A549 (cell line): ENCODE measurements around the gene ULK4. TPM values are rescaled to one million over a fixed set of nuclear protein-coding genes. Genes with fewer than 3 reads are reported as not detected.

Source experiments
- ATAC-seq, 2 experiments: fragments of 200-7000 bp in 1 of 2; fragments of >200 bp in 1 of 2; cut with Nextera tagmentation in 1 of 2; cut with Tn5 transposase in 1 of 2; 3 replicates each; pipeline versions ENCODE4 v1.8.0 to v1.9.1; 2018 to 2020; ENCODE audit warnings: mild to moderate bottlenecking in 1 of 2, moderate library complexity in 1 of 2
- CTCF ChIA-PET: fragments of 300-600 bp; sonication (Branson Sonifier 250); formaldehyde crosslinking; extraction: SDS; loops from one replicate; lab custom pipeline; 2021; ENCODE audit warnings: antibody characterized with exemption, inconsistent platforms; lab: Yijun Ruan, JAX
- POLR2A ChIA-PET: fragments of 350-600 bp; formaldehyde crosslinking; extraction: SDS; loops from one replicate; lab custom pipeline; 2021; ENCODE audit warnings: antibody characterized with exemption, inconsistent platforms; lab: Yijun Ruan, JAX
- DNase-seq, 2 experiments: peaks; one replicate each; pipeline versions ENCODE4 v3.0.0 to v3.0.0-alpha.2; 2011 to 2016; ENCODE audit warnings: low read depth in 1 of 2, low spot score in 1 of 2
- FAIRE-seq: peaks from 2 replicates; lab custom pipeline; 2011; peaks lifted over from hg19 to GRCh38; lab: Jason Lieb, UNC
- H3K27ac ChIP-seq, 2 experiments: fragments of >200 bp; sonication (Bioruptor Twin); formaldehyde crosslinking; 3 replicates each; pipeline ENCODE4 v1.5.1; 2016 to 2017
- H3K4me1 ChIP-seq: fragments of >200 bp; sonication (Bioruptor Twin); formaldehyde crosslinking; 3 replicates; pipeline ENCODE4 v1.6.1; 2016
- H3K4me2 ChIP-seq: fragments of >200 bp; sonication (Bioruptor Twin); formaldehyde crosslinking; 3 replicates; pipeline ENCODE4 v1.6.1; 2016
- H3K4me3 ChIP-seq: fragments of >200 bp; sonication (Bioruptor Twin); formaldehyde crosslinking; 3 replicates; pipeline ENCODE4 v1.5.1; 2016
- H3K9me3 ChIP-seq: fragments of >200 bp; sonication (Bioruptor Twin); formaldehyde crosslinking; 3 replicates; pipeline ENCODE4 v1.6.1; 2016
- ATOH8 ChIP-seq: fragments of 250-450 bp; sonication (Bioruptor Pico); IDR thresholded peaks from 2 replicates; pipeline ENCODE4 v1.5.0; 2020; ENCODE audit warnings: low read depth, mild to moderate bottlenecking, moderate library complexity
- BCL3 ChIP-seq: fragments of >200 bp; sonication (Bioruptor Twin); formaldehyde crosslinking; IDR thresholded peaks from 3 replicates; pipeline ENCODE4 v1.6.1; 2016
- BHLHE40 ChIP-seq: IDR thresholded peaks from 2 replicates; pipeline ENCODE4 v1.6.1; 2012; ENCODE audit warnings: low read depth, low read length, inconsistent platforms
- CHD2 ChIP-seq: fragments of 150-350 bp; IDR thresholded peaks from 2 replicates; pipeline ENCODE4 v1.6.1; 2014; ENCODE audit warnings: low read length; ENCODE audit not compliant: partially characterized antibody
- CHD4 ChIP-seq: fragments of 200-600 bp; sonication (generic); IDR thresholded peaks from 2 replicates; pipeline ENCODE4 v1.6.1; 2016; ENCODE audit warnings: antibody characterized with exemption, mild to moderate bottlenecking, borderline replicate concordance
- EHMT2 ChIP-seq: fragments of 200-600 bp; sonication (generic); IDR thresholded peaks from 2 replicates; pipeline ENCODE4 v1.6.1; 2016; ENCODE audit warnings: antibody characterized with exemption, low read depth, mild to moderate bottlenecking, moderate library complexity
- ESRRA ChIP-seq: fragments of 150-350 bp; IDR thresholded peaks from 2 replicates; pipeline ENCODE4 v1.6.1; 2014; ENCODE audit warnings: mild to moderate bottlenecking, low read length, borderline replicate concordance
- FOXS1 ChIP-seq: fragments of 250-450 bp; sonication (Bioruptor Pico); IDR thresholded peaks from 2 replicates; pipeline ENCODE4 v1.5.0; 2020; ENCODE audit warnings: mild to moderate bottlenecking, moderate library complexity
- GATA3 ChIP-seq: IDR thresholded peaks from 2 replicates; pipeline ENCODE4 v1.6.1; 2012; ENCODE audit warnings: borderline replicate concordance
- HDAC2 ChIP-seq: fragments of 200-600 bp; sonication (generic); IDR thresholded peaks from 2 replicates; pipeline ENCODE4 v1.6.1; 2016
- JUN ChIP-seq, 2 experiments: fragments of >200 bp; sonication (Bioruptor Twin); formaldehyde crosslinking; IDR thresholded peaks; 2 replicates in 1 of 2; 3 replicates in 1 of 2; pipeline ENCODE4 v1.6.1; 2016 to 2017
- JUNB ChIP-seq: fragments of >200 bp; sonication (Bioruptor Twin); formaldehyde crosslinking; IDR thresholded peaks from 2 replicates; pipeline ENCODE4 v1.6.1; 2016
- PHF8 ChIP-seq: fragments of 200-600 bp; sonication (generic); IDR thresholded peaks from 2 replicates; pipeline ENCODE4 v1.6.1; 2016; ENCODE audit warnings: low read depth, mild to moderate bottlenecking, antibody characterized with exemption, moderate library complexity, borderline replicate concordance
- POLR2A ChIP-seq: IDR thresholded peaks from 2 replicates; pipeline ENCODE4 v1.6.1; 2012; ENCODE audit warnings: mild to moderate bottlenecking, low read length
- POLR2AphosphoS2 ChIP-seq: conservative IDR thresholded peaks from 2 replicates; pipeline ENCODE4 v1.6.1; 2012; ENCODE audit warnings: low read length, improper control_type of control experiment, inconsistent platforms
- RAD21 ChIP-seq, 2 experiments: fragments of >200 bp in 1 of 2; sonication (Bioruptor Twin) in 1 of 2; formaldehyde crosslinking in 1 of 2; IDR thresholded peaks in 1 of 2; conservative IDR thresholded peaks in 1 of 2; 2 replicates in 1 of 2; 3 replicates in 1 of 2; pipeline ENCODE4 v1.6.1; 2012 to 2018; ENCODE audit warnings: inconsistent platforms in 1 of 2
- RNF2 ChIP-seq: fragments of 200-600 bp; sonication (generic); IDR thresholded peaks from 2 replicates; pipeline ENCODE4 v1.6.1; 2016; ENCODE audit warnings: low read depth, mild to moderate bottlenecking, antibody characterized with exemption, moderate library complexity, borderline replicate concordance
- TFCP2L1 ChIP-seq: fragments of 250-450 bp; sonication (Bioruptor Pico); IDR thresholded peaks from 2 replicates; pipeline ENCODE4 v1.5.0; 2021; ENCODE audit warnings: mild to moderate bottlenecking
- TP53 ChIP-seq: fragments of 250-450 bp; sonication (Bioruptor Pico); IDR thresholded peaks from 2 replicates; pipeline ENCODE4 v1.5.0; 2021; ENCODE audit warnings: mild to moderate bottlenecking, moderate library complexity
- ZFP36 ChIP-seq: fragments of 450-650 bp; IDR thresholded peaks from 2 replicates; pipeline ENCODE4 v1.6.1; 2014; ENCODE audit warnings: borderline replicate concordance; ENCODE audit not compliant: partially characterized antibody
- ZNF302 ChIP-seq: fragments of 250-450 bp; sonication (Bioruptor Pico); IDR thresholded peaks from 2 replicates; pipeline ENCODE4 v1.9.0; 2021; ENCODE audit warnings: inconsistent platforms, mild to moderate bottlenecking, moderate library complexity
- WGBS: methylation state at CpG from one replicate; pipeline ENCODE4 v1.1.6; 2017; ENCODE audit errors: missing lambda C conversion rate; 5-methylcytosine and 5-hydroxymethylcytosine counted together
- polyA plus RNA-seq, 4 experiments: library from polyadenylated mRNA; depleted of rRNA in 3 of 4; stranded (reverse); fragments of >200 nt; fragmentation: RNase III in 1 of 4; extraction: RNeasy Plus Mini Kit Qiagen cat#74134 plus additional on column Dnase treatment in 1 of 4; gene quantifications; 2 replicates in 3 of 4; 3 replicates in 1 of 4; pipeline ENCODE4 v1.2.3, GENCODE V29; 2011 to 2017
- small RNA-seq, 6 experiments: library from RNA; depleted of rRNA; stranded (forward); fragments of <200 nt; gene quantifications; one replicate each; pipeline ENCODE3, GENCODE V24; 2012
- TF ChIP-seq, protein P1 (sequence below): fragments of 150-350 bp; IDR thresholded peaks from 2 replicates; pipeline ENCODE4 v1.6.1; 2014; ENCODE audit warnings: low read depth, mild to moderate bottlenecking, low read length
- TF ChIP-seq, protein P2 (sequence below): fragments of 450-650 bp; IDR thresholded peaks from 2 replicates; pipeline ENCODE4 v1.6.1; 2014; ENCODE audit warnings: antibody characterized with exemption
- TF ChIP-seq, protein P3 (sequence below): fragments of >200 bp; sonication (Bioruptor Twin); formaldehyde crosslinking; IDR thresholded peaks from 2 replicates; pipeline ENCODE4 v1.6.1; 2016

ULK4 gene
- polyA plus RNA-seq, 2 of the 4 experiments (the other 2 are of a cell fraction) = 4.9 to 7.7 TPM

GRCh38 chr3:41198526-41198925 is 763.4 kb downstream of the ULK4 start:
- H3K4me1 ChIP-seq = peaks cover 22% of the 10 kb centered on the region
- peak overlapping the region; percentile 95 for H3K4me3 ChIP-seq
- POLR2A ChIA-PET = interaction anchor here (1.0 to 3.5 kb wide), 10 partner anchors 8 to 518 kb away, joined by 3 to 35 read pairs (median 7); no protein-coding TSS in a partner anchor
- no peak for TF ChIP-seq RAD21 (conservative IDR thresholded peaks at IDR 0.05 in 1 of 2, IDR thresholded peaks at IDR 0.05 in 1 of 2)
- no peak for TF ChIP-seq BCL3
- no peak for TF ChIP-seq GATA3
- TF ChIP-seq RNF2 = no peak
- no peak for TF ChIP-seq TP53 (CRISPR knock-in tag)
- DNase-seq (no peak), ATAC-seq (no peak), FAIRE-seq (no peak)
- peak overlapping the region; percentile 98 to 100 for H3K27ac ChIP-seq
- H3K9me3 ChIP-seq = no peaks in the 10 kb centered on the region
- CTCF ChIA-PET = interaction anchor here (3.0 kb wide), 1 partner anchor 618 kb away, joined by 10 read pairs; no protein-coding TSS in a partner anchor
- peak overlapping the region; percentile 71 for H3K4me2 ChIP-seq
- WGBS = 50% methylated on average over 10 of the region's 20 CpGs

DNA sequence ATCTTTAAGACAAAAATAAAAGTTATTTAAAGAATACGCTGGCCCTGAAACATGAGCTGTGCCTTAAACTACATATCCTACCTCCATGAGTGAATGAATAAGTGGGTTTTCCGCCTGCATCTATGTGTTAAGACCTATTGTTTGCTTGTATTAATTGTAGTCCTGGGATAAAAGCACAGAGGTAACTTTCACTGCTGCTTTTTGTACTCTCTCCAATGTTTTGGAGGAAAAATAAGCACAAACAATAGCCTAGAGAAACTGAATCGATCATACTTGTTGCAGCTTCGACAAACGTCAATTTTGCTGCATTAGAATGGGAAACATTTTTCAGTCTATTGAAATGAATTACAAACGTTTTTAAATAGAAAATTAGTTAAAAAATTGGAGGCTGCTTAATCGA is 763.9 kb downstream of the ULK4 start:
- 83% methylated on average over 7 of the region's 7 CpGs for WGBS
- POLR2A ChIA-PET = interaction anchor here (1.4 to 3.5 kb wide), 2 partner anchors 226 to 398 kb away, joined by 3 to 35 read pairs; no protein-coding TSS in a partner anchor
- H3K27ac ChIP-seq = no peak overlapping the region
- no peaks in the 10 kb centered on the region for H3K9me3 ChIP-seq
- H3K4me1 ChIP-seq = peaks cover 17% of the 10 kb centered on the region; the same call in 2 of the 3 replicates
- peak overlapping the region; percentile 71; the same call in 2 of the 3 replicates for H3K4me2 ChIP-seq
- CTCF ChIA-PET = no interaction called here
- TF ChIP-seq, protein P1, sequence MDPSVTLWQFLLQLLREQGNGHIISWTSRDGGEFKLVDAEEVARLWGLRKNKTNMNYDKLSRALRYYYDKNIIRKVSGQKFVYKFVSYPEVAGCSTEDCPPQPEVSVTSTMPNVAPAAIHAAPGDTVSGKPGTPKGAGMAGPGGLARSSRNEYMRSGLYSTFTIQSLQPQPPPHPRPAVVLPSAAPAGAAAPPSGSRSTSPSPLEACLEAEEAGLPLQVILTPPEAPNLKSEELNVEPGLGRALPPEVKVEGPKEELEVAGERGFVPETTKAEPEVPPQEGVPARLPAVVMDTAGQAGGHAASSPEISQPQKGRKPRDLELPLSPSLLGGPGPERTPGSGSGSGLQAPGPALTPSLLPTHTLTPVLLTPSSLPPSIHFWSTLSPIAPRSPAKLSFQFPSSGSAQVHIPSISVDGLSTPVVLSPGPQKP = no peak
- no peak for TF ChIP-seq POLR2A
- TF ChIP-seq ATOH8 (CRISPR knock-in tag) = no peak
- TF ChIP-seq ESRRA = no peak
- no peak for TF ChIP-seq EHMT2
- TF ChIP-seq, protein P2, sequence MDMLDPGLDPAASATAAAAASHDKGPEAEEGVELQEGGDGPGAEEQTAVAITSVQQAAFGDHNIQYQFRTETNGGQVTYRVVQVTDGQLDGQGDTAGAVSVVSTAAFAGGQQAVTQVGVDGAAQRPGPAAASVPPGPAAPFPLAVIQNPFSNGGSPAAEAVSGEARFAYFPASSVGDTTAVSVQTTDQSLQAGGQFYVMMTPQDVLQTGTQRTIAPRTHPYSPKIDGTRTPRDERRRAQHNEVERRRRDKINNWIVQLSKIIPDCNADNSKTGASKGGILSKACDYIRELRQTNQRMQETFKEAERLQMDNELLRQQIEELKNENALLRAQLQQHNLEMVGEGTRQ = no peak
- TF ChIP-seq CHD2 = no peak
- TF ChIP-seq FOXS1 (CRISPR knock-in tag) = no peak
- no peak for TF ChIP-seq PHF8
- TF ChIP-seq, protein P3, sequence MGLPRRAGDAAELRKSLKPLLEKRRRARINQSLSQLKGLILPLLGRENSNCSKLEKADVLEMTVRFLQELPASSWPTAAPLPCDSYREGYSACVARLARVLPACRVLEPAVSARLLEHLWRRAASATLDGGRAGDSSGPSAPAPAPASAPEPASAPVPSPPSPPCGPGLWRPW = no peak
- no peak for TF ChIP-seq TFCP2L1
- no peak for TF ChIP-seq ZNF302 (CRISPR knock-in tag)
- TF ChIP-seq HDAC2 = no peak
- TF ChIP-seq ZFP36 = no peak
- TF ChIP-seq CHD4 = no peak
- TF ChIP-seq BHLHE40 = no peak
- no peak for TF ChIP-seq JUNB
- TF ChIP-seq POLR2AphosphoS2 = no peak
- TF ChIP-seq JUN (IDR thresholded peaks at IDR 0.05) = no peak
- no peak for FAIRE-seq
- no peak for DNase-seq
- no peak overlapping the region for H3K4me3 ChIP-seq
- ATAC-seq = no peak

Small RNA genes lying within 50 kb of the gene (small RNA-seq; reads per million reads assigned to genes)
- gene ATP6V0E1P2 = 0 reads per million in 6 experiments
- 0 reads per million in 6 experiments for gene RF00019
- 0 reads per million in 6 experiments for gene RF00096
- 0 reads per million in 6 experiments for gene RF00602

Other genes starting within 250 kb of the ULK4 start
- gene TRAK1, start 129.3 kb upstream of the ULK4 start, polyA plus RNA-seq (2011; rRNA removed) = 22.3 and 24.5 TPM in 2 replicates
- gene TRAK1, start 129.3 kb upstream of the ULK4 start, polyA plus RNA-seq (2017; fragmentation: RNase III; extraction: RNeasy Plus Mini Kit Qiagen cat#74134 plus additional on column Dnase treatment) = 10.3 to 12.9 TPM (median 12.2 TPM) in 3 replicates